HG03521 (cell line): ENCODE measurements around the gene MEA1.

ENCODE experiments used
- ATAC-seq: cut with Tn5 transposase; IDR thresholded peaks from one replicate; pipeline ENCODE4 v1.9.1; 2021; ENCODE audit warnings: mild to moderate bottlenecking, moderate library complexity; ENCODE audit not compliant: unreplicated experiment

Gene MEA1

GRCh38 chr6:42978487-42978838 lies 35.3 kb downstream of the MEA1 start:
- ATAC-seq, result peak; percentile 28

DNA sequence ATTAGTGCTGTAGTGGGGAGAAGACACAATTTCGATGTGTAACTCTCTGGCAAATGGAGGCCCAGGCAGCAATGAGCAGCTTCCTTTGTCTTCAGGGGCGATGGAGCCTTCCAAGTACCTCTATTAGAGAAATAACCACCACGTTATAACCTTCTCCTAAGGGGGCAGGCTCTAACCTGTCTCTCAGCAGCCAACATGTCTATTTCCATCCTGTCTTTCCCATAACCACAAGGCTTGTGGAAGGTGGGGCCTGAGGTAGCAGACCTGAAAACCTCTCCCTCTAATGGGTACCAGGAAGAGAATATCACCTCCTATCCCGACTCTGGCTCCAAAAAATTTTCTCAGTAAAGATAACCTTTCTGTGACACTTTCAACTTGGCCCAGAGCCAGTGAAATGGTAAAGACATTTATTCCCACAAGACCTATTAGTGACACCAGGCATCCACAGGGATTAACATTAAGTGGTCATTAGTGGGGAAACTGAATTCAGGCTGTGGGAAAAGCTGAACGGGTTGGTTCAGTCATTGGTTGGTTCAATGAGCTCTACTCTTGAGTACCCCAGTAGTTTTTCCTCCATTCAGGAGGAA lies 38.7 kb downstream of the MEA1 start:
- ATAC-seq, result no peak

DNA sequence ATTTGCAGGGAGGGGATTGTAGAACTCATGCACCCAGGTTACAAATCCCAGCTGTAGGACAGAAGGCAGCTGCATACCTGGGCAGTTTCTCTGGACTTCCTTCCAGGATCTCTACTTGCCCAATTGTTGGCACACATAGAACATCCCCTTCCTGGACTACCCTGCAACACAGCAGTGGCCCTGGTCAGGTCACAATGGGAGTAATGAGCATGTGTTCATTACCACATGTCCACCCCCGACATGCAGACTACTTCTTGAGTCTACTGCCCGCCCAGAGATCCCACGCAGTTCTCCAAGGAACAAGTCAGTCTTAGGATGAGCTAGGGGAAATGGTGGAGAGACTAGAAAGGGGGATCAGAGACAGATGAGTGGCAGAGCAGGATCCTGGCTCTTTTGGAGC lies 39.8 kb downstream of the MEA1 start:
- no peak for ATAC-seq

GRCh38 chr6:42971746-42972327 lies 41.9 kb downstream of the MEA1 start:
- no peak for ATAC-seq

DNA sequence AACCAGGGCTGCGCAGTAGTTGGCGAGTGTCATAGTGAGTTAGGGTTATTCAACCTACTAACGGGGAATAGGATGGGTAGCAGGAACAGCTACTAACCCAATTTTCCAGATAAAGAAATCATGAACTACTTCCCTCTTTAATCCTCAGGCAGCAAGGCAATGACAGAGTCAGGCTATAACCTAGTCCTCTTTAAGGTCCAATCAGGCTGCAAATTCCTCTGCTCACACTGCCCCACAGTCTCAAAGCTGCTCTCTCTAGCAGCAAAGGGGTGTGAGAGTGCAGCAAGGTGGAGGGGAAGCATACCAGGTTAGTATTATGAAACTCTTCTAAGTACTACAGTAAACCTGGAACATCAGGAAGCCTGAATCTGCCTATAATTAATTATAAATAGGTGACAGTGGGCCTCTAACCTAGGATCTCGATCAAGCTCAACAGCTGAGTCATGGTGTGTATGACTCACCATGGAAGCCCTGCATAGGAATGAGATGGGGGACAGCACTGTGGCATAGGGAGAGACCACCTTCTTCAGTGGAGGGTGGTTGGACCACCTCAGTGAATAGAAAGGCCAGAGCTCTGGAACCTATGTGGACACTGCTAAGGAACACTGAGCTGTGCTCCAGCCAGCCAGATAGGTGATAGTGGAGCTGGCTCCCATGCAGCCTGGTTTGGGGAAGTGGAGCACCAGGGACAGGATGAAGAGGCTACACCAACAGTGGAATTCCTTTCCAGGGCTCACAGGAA lies 42.7 kb downstream of the MEA1 start:
- no peak for ATAC-seq

GRCh38 chr6:42969934-42970333 lies 43.8 kb downstream of the MEA1 start:
- ATAC-seq, result no peak

DNA sequence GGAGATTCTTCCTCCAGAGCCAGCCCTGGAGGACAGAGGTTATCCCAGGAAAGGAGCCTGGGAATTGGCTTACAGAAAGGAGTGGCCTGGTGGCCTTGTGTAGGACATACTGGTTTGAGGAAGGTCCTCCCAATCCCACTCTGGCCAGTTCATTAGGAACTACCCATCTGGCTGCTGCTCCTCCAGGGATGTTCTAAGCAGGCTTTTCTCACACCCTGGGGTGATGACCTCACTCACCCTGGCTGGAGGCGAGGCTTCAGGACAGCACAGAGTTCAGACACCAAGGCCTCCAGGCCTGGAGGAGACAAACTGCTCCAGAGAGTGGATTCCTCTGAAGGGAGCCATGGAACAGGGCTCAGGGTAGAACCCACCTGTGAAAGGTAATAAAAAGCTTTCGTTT lies 44.3 kb downstream of the MEA1 start:
- ATAC-seq, result no peak

DNA sequence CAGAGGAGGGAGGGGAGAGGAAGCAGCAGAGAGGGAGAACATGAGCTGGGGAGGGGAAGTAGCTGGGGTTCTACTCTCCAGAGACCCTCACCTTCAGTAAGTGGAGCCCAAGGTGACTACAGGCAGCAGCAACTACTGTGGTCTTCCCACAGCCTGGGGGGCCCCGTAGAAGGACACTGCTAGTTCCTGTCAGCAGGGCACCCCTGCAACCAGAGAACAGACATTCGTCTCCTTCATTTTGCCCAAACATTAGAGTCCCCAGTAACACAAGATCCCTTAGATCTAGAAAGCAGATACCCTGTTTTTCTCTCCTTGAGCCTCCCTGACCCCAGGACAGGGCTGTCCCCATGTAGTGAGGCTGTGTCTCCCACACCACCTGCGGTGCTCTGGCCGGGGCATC lies 45.0 kb downstream of the MEA1 start:
- no peak for ATAC-seq

DNA sequence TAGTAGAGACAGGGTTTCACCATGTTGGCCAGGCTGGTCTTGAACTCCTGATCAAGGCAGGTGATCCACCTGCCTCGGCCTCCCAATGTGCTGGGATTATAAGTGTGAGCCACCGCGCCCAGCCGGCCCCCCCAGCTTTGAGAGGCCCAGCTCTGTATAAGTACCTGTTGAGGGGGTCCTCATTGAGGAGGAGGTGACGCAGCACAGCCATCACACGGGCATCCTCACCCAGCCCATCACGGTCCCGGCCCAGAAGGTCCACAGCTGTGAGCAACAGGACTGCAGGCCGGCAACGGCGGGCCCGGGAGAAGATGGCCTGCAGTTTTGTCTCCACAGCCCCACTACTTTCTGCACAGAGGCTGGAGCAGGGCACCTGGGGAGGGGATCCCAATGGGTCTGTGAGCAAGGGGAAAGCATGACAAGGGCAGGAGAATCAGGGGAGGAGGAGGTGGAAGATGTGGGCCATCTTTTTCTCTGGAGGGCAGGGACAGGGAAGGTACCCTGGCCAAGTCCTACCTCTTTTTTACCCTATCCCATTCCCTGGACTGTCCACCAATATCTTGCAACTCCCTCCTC lies 45.5 kb downstream of the MEA1 start:
- ATAC-seq, result no peak

GRCh38 chr6:42967228-42967627 lies 46.5 kb downstream of the MEA1 start:
- ATAC-seq, result no peak

- ATAC-seq, result no peak
Observed at GRCh38 chr6:42966571-42966970, 47.2 kb downstream of the MEA1 start.

DNA sequence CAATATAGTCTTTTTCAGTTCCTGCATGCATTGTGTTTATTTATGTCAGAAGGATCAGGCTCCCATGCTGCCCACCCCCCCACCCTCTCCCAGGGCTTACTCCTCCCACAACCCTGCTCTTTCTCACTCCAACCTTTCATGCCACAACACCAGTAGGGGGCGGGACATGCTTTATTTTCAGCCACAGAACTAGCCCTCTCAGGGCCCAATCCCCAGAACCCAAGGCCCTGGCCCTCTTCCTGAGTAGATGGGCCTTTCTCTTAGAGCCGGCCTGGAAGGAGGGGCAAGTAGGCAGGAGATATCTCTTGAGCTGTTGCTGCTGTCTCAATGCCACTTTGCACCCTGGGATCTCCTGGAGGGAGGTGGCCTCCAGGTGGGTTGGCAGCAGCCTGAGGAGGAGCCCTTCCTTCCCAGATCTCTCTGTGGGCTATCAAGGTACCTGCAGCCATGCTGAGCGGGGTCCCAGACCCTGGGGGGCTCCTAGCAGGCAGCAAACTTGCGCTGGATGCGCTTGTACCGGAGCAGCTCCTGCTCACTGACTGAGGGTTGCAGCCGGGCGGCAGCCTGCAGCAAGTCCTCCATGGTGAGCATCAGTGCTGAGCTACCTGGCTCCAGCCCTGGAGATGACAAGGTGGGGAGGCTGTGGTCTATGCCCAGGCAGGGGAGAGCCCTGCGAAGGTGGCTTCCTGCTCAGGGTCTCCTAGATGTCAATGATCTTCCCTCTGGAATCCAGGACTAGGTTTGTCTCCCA lies 49.7 kb downstream of the MEA1 start:
- no peak for ATAC-seq

GRCh38 chr6:42963179-42963854 lies 50.4 kb downstream of the MEA1 start:
- no peak for ATAC-seq

DNA sequence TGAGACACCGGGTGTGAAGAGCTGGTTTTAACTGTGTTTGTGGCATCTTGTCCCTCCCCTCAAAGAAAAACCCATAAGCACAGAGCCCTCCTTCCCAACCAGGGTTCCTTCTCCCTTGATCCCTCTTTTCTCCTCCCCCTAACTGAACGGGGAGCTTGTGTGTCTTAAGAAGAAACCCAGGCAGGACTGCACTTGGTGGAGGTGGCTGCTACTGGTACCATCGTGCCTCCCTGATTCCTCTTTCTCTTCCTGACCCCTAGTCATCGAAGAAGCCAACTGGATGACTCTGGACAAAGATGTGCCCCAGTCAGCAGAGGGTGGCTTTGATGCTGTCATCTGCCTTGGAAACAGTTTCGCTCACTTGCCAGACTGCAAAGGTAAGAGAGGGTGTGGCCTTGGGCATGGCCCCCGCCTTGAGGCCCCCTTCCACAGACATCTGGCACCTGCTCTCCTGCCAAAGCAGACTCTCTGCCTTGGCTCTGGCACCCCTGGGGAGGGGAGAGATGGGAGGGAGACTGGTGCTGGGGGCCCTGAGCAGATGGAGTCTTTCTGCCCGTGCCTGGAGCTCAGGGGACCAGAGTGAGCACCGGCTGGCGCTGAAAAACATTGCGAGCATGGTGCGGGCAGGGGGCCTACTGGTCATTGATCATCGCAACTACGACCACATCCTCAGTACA lies 51.1 kb downstream of the MEA1 start:
- ATAC-seq, result no peak

DNA sequence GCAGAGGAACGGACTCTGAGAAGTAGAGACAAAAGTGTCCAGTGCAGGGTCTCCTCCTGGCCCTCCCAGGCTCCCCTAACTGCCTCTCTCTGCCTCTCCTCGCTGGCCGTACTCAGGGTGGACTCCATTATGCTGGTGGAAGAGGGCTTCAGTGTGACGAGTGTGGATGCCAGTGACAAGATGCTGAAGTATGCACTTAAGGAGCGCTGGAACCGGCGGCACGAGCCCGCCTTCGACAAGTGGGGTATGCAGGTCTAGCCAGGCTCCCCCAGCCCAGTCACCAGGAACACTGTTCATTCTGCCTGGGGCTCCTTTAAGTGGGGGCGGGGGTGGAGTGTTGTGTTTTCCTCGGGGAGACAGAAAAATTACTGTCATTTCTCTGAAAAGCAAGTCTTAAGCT lies 51.6 kb downstream of the MEA1 start:
- ATAC-seq, result no peak
